B cell (primary cell): ENCODE measurements around the gene METTL9. TPM values are rescaled to one million over a fixed set of nuclear protein-coding genes. Genes with fewer than 3 reads are reported as not detected.
A peak's percentile ranks its signal among the peaks of the same experiment; 100 is the strongest.

ENCODE experiments used
- ATAC-seq: fragments of 200-7000 bp; cut with Tn5 transposase; one replicate; pipeline ENCODE4 v1.10.0; 2021; ENCODE audit warnings: low read depth, mild to moderate bottlenecking, moderate number of reproducible peaks, moderate library complexity
- CTCF ChIA-PET: fragments of 350-600 bp; sonication (Branson Sonifier 250); formaldehyde crosslinking; loops from one replicate; lab custom pipeline; 2021; ENCODE audit warnings: antibody characterized with exemption, inconsistent platforms; lab: Charles Lee
- POLR2A ChIA-PET: fragments of 350-600 bp; sonication (Branson Sonifier 250); formaldehyde crosslinking; loops from one replicate; lab custom pipeline; 2021; ENCODE audit warnings: antibody characterized with exemption; lab: Charles Lee
- DNase-seq: peaks from one replicate; pipeline ENCODE4 v3.0.0; 2013
- H2AFZ ChIP-seq: 2 replicates; pipeline ENCODE4 v1.6.1; 2012; ENCODE audit warnings: mild to moderate bottlenecking, low read depth, low read length; ENCODE audit not compliant: insufficient read depth, poor library complexity, severe bottlenecking
- H3K27ac ChIP-seq, 2 donors: 1 replicate in 1 of 2; 2 replicates in 1 of 2; pipeline ENCODE4 v1.5.1; 2012 to 2013; ENCODE audit warnings: low read length in 2 of 2, mild to moderate bottlenecking in 2 of 2, moderate library complexity in 1 of 2
- H3K27me3 ChIP-seq, 4 experiments: fragments of 200-600 bp in 1 of 4; sonication (generic) in 1 of 4; replicated peaks in 1 of 4; 1 replicate in 2 of 4; 2 replicates in 2 of 4; pipeline versions ENCODE4 v1.6.1 to v1.7.0; 2013 to 2016; ENCODE audit warnings: low read length in 3 of 4, mild to moderate bottlenecking in 2 of 4, mixed read lengths in 1 of 4, moderate library complexity in 1 of 4; ENCODE audit not compliant: insufficient read depth in 4 of 4, control insufficient read depth in 3 of 4; ENCODE audit errors: control extremely low read depth in 1 of 4
- H3K36me3 ChIP-seq, 2 experiments: replicated peaks in 1 of 2; 1 replicate in 1 of 2; 2 replicates in 1 of 2; pipeline versions ENCODE4 v1.6.1 to v1.7.1; 2013; ENCODE audit warnings: low read length in 1 of 2; ENCODE audit not compliant: insufficient read depth in 2 of 2, control insufficient read depth in 1 of 2; ENCODE audit errors: control extremely low read depth in 1 of 2, extremely low read depth in 1 of 2
- H3K4me1 ChIP-seq, 2 donors: fragments of 200-600 bp in 1 of 2; sonication (generic) in 1 of 2; 1 replicate in 1 of 2; 2 replicates in 1 of 2; pipeline versions ENCODE4 v1.5.1 to v1.6.1; 2013 to 2017; ENCODE audit warnings: low read length in 2 of 2; ENCODE audit not compliant: control insufficient read depth in 2 of 2, insufficient read depth in 2 of 2
- H3K4me2 ChIP-seq: replicated peaks from 2 replicates; pipeline ENCODE3; 2012; ENCODE audit warnings: mild to moderate bottlenecking, low read depth, low read length; ENCODE audit not compliant: poor library complexity, severe bottlenecking
- H3K4me3 ChIP-seq, 5 experiments: fragments of 200-600 bp in 1 of 5; sonication (generic) in 1 of 5; 1 replicate in 3 of 5; 2 replicates in 2 of 5; pipeline versions ENCODE4 v1.5.1 to v1.7.0; 2011 to 2016; ENCODE audit warnings: low read length in 4 of 5, mild to moderate bottlenecking in 4 of 5, low read depth in 2 of 5, control low read depth in 1 of 5, moderate library complexity in 1 of 5; ENCODE audit not compliant: insufficient read depth in 1 of 5; ENCODE audit errors: control extremely low read depth in 1 of 5, extremely low read depth in 1 of 5
- H3K79me2 ChIP-seq: fragments of 200-600 bp; sonication (generic); one replicate; pipeline ENCODE4 v1.6.0; 2016; ENCODE audit warnings: low read length; ENCODE audit not compliant: control insufficient read depth, insufficient read depth
- H3K9ac ChIP-seq: fragments of 200-600 bp; sonication (generic); 2 replicates; pipeline ENCODE4 v1.6.1; 2017; ENCODE audit warnings: mild to moderate bottlenecking, low read length, moderate library complexity
- H3K9me3 ChIP-seq, 3 donors: one replicate each; pipeline versions ENCODE4 v1.6.1 to v1.7.1; 2013; ENCODE audit warnings: low read length in 2 of 3; ENCODE audit not compliant: control insufficient read depth in 2 of 3, insufficient read depth in 1 of 3; ENCODE audit errors: control extremely low read depth in 1 of 3
- H4K20me1 ChIP-seq: 2 replicates; pipeline ENCODE4 v1.6.0; 2012; ENCODE audit warnings: mild to moderate bottlenecking, low read length; ENCODE audit not compliant: insufficient read depth, control insufficient read depth, poor library complexity, severe bottlenecking
- H3K27ac Mint-ChIP-seq: one replicate; pipeline ENCODE4 v1.8.0; 2021; ENCODE audit warnings: mixed read lengths
- H3K27me3 Mint-ChIP-seq: one replicate; pipeline ENCODE4 v1.8.0; 2021; ENCODE audit warnings: mixed read lengths
- H3K4me1 Mint-ChIP-seq: one replicate; pipeline ENCODE4 v1.8.0; 2021; ENCODE audit warnings: mixed read lengths
- H3K4me3 Mint-ChIP-seq: one replicate; pipeline ENCODE4 v1.8.0; 2021; ENCODE audit warnings: mixed read lengths
- H3K9me3 Mint-ChIP-seq: one replicate; pipeline ENCODE4 v1.8.0; 2022; ENCODE audit warnings: mixed read lengths; ENCODE audit not compliant: insufficient read depth
- EZH2 ChIP-seq: IDR thresholded peaks from 2 replicates; pipeline ENCODE4 v1.6.1; 2012; ENCODE audit warnings: borderline replicate concordance, low read depth, mild to moderate bottlenecking, moderate library complexity, low read length; ENCODE audit not compliant: insufficient read depth, poor library complexity, severe bottlenecking
- WGBS: methylation state at CpG from one replicate; pipeline ENCODE4 v1.1.5; 2013; ENCODE audit warnings: missing lambda C conversion rate; ENCODE audit not compliant: insufficient coverage; 5-methylcytosine and 5-hydroxymethylcytosine counted together
- intact Hi-C: fragments of 100-400 bp; cut with micrococcal nuclease; formaldehyde crosslinking; loops from one replicate; pipeline ENCODE4 v1.10.0; 2022
- polyA plus RNA-seq: library from polyadenylated mRNA; depleted of rRNA; stranded (reverse); fragments of >200 nt; gene quantifications from 2 replicates; pipeline ENCODE4 v1.2.3, GENCODE V29; 2012
- total RNA-seq, 2 donors: library from RNA; stranded (reverse); fragments of 120-200 nt in 1 of 2; gene quantifications; 1 replicate in 1 of 2; 2 replicates in 1 of 2; pipeline versions ENCODE4 v1.2.3 to v1.2.4, GENCODE V29; 2013 to 2022
- TF ChIP-seq, protein P1 (sequence below): fragments of 200-600 bp; IDR thresholded peaks from one replicate; pipeline ENCODE4 v1.8.0; 2022; ENCODE audit warnings: antibody characterized with exemption, mild to moderate bottlenecking

Gene METTL9
- total and polyA plus RNA-seq, 2 donors (not counting 1 experiment from before 2014, with no cell fraction given) = 34.0 to 57.7 TPM

DNA sequence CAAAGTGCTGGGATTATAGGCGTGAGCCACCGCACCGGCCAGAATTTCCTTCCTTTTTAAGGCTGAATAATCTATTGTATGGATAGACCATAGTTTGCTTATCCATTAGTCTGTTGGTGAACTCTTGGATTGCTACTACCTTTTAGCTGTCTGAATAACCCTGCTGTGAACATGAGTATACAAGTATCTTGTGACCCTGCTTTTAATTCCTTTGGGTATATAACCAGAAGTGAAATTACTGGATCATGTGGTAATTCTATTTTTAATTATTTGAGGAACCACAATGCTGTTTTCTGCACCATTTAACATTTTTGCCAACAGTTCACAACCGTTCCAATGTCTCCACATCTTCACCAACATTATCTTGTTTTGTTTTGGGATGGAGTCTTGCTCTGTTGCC is 59.7 kb downstream of the METTL9 start:
- no CpG with 5 or more reads among the region's 4 CpGs for WGBS

More for the DNA sequence above, 59.7 kb downstream of the METTL9 start:
- no peak for ATAC-seq
- Mint-ChIP-seq H3K27me3 (no peaks in the 10 kb centered on the region), H3K27ac (peak overlapping the region; percentile 53), H3K9me3 (no peaks in the 10 kb centered on the region), H3K4me1 (peaks cover 73% of the 10 kb centered on the region), H3K4me3 (peak overlapping the region; percentile 53)
- no peak for TF ChIP-seq EZH2
- TF ChIP-seq, protein P1, sequence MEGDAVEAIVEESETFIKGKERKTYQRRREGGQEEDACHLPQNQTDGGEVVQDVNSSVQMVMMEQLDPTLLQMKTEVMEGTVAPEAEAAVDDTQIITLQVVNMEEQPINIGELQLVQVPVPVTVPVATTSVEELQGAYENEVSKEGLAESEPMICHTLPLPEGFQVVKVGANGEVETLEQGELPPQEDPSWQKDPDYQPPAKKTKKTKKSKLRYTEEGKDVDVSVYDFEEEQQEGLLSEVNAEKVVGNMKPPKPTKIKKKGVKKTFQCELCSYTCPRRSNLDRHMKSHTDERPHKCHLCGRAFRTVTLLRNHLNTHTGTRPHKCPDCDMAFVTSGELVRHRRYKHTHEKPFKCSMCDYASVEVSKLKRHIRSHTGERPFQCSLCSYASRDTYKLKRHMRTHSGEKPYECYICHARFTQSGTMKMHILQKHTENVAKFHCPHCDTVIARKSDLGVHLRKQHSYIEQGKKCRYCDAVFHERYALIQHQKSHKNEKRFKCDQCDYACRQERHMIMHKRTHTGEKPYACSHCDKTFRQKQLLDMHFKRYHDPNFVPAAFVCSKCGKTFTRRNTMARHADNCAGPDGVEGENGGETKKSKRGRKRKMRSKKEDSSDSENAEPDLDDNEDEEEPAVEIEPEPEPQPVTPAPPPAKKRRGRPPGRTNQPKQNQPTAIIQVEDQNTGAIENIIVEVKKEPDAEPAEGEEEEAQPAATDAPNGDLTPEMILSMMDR = no peak
- ChIA-PET POLR2A (interaction anchor here (0.9 to 1.3 kb wide), 2 partner anchors 11 to 14 kb away, joined by 3 to 4 read pairs; no protein-coding TSS in a partner anchor), CTCF (interaction anchor here (1.0 to 7.8 kb wide), 5 partner anchors 14 to 69 kb away, joined by 3 to 159 read pairs (median 17); no protein-coding TSS in a partner anchor)
- Histone ChIP-seq H3K9me3 (peaks cover 0 to 6% (median 0%) of the 10 kb centered on the region in 3 donors), H2AFZ (no peak overlapping the region), H3K9ac (no peak overlapping the region), H4K20me1 (no peaks in the 10 kb centered on the region), H3K36me3 (peaks cover 0 to 5% of the 10 kb centered on the region in 2 experiments), H3K4me1 (peaks cover 64 to 72% of the 10 kb centered on the region in 2 donors), H3K27ac (peak overlapping the region; percentile 35 to 58), H3K4me3 (no peak overlapping the region), H3K79me2 (peaks cover 4% of the 10 kb centered on the region), H3K27me3 (no peaks in the 10 kb centered on the region), H3K4me2 (peak overlapping the region; percentile 13)
- DNase-seq = no peak
- intact Hi-C loops = loop anchor here (5.0 kb wide), 1 partner anchor 638 kb away; the partner anchor contains the start of gene POLR3E
